Vagina (tissue), 2 donors: ENCODE measurements around the gene EFHC1. TPM values are rescaled to one million over a fixed set of nuclear protein-coding genes. Genes with fewer than 3 reads are reported as not detected.

Experiments
- DNase-seq, 2 donors: peaks; one replicate each; pipeline ENCODE4 v3.0.0-alpha.2; 2017; ENCODE audit errors: extremely low spot score in 2 of 2
- H3K27ac ChIP-seq: fragments of 200-600 bp; sonication (generic); one replicate; pipeline ENCODE4 v1.5.1; 2019
- H3K27me3 ChIP-seq: fragments of 200-600 bp; sonication (generic); one replicate; pipeline ENCODE4 v1.5.1; 2019
- H3K36me3 ChIP-seq, 2 donors: fragments of 200-600 bp; sonication (generic); one replicate each; pipeline ENCODE4 v1.5.1; 2017 to 2019
- H3K4me1 ChIP-seq: fragments of 200-600 bp; sonication (generic); one replicate; pipeline ENCODE4 v1.5.1; 2019
- H3K4me3 ChIP-seq, 2 donors: fragments of 200-600 bp; sonication (generic); 1 replicate in 1 of 2; 2 replicates in 1 of 2; pipeline ENCODE4 v1.5.1; 2016 to 2019
- H3K9me3 ChIP-seq: fragments of 200-600 bp; sonication (generic); one replicate; pipeline ENCODE4 v1.5.1; 2019
- POLR2A ChIP-seq, 2 donors: fragments of 450-650 bp; IDR thresholded peaks; one replicate each; pipeline ENCODE4 v1.6.1; 2017; ENCODE audit warnings: antibody characterized with exemption in 2 of 2, mild to moderate bottlenecking in 2 of 2, moderate library complexity in 2 of 2
- POLR2AphosphoS5 ChIP-seq, 2 donors: sonication (generic); formaldehyde crosslinking; IDR thresholded peaks; one replicate each; pipeline ENCODE4 v1.9.0; 2017; ENCODE audit warnings: antibody characterized with exemption in 2 of 2, mild to moderate bottlenecking in 2 of 2, low read depth in 1 of 2; ENCODE audit not compliant: insufficient read depth in 1 of 2
- intact Hi-C: fragments of 100-400 bp; cut with DNase I; formaldehyde crosslinking; loops from one replicate; pipeline ENCODE4 v1.15.1; 2023
- total RNA-seq: library from RNA; depleted of rRNA; stranded (reverse); fragments of >200 nt; gene quantifications from one replicate; pipeline ENCODE4 v1.2.3, GENCODE V29; 2016
- TF ChIP-seq, protein P1 (sequence below), 3 experiments: fragments of 450-650 bp in 2 of 3; fragments of 200-600 bp in 1 of 3; sonication (generic) in 1 of 3; IDR thresholded peaks; one replicate each; pipeline ENCODE4 v1.5.1; 2017 to 2019; ENCODE audit warnings: antibody characterized with exemption in 3 of 3, mild to moderate bottlenecking in 2 of 3, moderate library complexity in 2 of 3

The EFHC1 gene
- total RNA-seq, 1 donor from 2014 or later: 27.0 TPM

DNA sequence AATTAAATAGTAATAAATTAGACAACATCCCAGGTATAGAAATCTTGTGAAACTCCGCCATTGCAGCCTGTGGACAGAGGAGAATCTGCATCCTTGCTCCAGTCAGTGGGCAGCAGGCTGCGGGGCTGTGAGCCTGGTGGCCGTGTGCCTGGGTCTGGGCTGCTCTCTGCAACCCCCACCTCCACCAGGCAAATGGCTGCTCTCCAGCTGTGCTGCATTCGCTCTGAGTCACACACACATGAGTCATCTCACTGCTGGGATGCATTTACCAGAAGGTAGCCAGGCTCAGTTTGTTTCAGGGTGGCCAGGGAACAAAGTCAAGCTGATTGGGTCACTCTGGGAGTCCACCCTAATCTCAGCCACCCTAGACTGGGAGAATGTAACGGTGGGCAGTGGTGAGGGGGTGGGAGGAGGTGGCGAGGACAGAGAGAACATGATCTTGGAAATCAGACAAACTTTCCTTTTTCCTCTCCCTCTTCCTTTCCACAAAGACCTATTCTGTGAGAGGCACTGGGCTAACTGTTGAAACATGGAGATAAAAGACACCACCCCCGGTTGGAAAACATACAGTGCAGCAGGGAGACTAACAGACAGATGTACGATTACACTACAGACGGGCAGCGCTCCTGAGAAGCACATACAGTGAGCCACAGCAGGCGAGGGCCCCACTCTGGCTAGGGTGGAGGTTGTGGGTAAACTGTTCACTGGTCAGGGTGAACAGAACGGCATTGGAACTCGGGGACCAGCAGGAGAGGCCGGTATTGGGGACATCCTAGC, 97.5 kb downstream of the EFHC1 start:
- intact Hi-C loops: no loop called here
- Histone ChIP-seq H3K27me3 (no peaks in the 10 kb centered on the region), H3K36me3 (no peaks in the 10 kb centered on the region), H3K4me1 (peaks cover 78% of the 10 kb centered on the region), H3K9me3 (no peaks in the 10 kb centered on the region), H3K4me3 (peak overlapping the region in 1 of 2 donors; percentile 4), H3K27ac (peak overlapping the region; percentile 91)
- TF ChIP-seq, protein P1, sequence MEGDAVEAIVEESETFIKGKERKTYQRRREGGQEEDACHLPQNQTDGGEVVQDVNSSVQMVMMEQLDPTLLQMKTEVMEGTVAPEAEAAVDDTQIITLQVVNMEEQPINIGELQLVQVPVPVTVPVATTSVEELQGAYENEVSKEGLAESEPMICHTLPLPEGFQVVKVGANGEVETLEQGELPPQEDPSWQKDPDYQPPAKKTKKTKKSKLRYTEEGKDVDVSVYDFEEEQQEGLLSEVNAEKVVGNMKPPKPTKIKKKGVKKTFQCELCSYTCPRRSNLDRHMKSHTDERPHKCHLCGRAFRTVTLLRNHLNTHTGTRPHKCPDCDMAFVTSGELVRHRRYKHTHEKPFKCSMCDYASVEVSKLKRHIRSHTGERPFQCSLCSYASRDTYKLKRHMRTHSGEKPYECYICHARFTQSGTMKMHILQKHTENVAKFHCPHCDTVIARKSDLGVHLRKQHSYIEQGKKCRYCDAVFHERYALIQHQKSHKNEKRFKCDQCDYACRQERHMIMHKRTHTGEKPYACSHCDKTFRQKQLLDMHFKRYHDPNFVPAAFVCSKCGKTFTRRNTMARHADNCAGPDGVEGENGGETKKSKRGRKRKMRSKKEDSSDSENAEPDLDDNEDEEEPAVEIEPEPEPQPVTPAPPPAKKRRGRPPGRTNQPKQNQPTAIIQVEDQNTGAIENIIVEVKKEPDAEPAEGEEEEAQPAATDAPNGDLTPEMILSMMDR (IDR thresholded peaks at IDR 0.05): no peak
- TF ChIP-seq POLR2A (IDR thresholded peaks at IDR 0.05): peak in 1 of 2 donors; percentile 44
- peak; percentile 82 to 84 for TF ChIP-seq POLR2AphosphoS5 (IDR thresholded peaks at IDR 0.05; ENCODE audit: insufficient read depth in 1 of 2, low read depth in 1 of 2)
- peak in 1 of 2 donors; percentile 95 for DNase-seq

DNA sequence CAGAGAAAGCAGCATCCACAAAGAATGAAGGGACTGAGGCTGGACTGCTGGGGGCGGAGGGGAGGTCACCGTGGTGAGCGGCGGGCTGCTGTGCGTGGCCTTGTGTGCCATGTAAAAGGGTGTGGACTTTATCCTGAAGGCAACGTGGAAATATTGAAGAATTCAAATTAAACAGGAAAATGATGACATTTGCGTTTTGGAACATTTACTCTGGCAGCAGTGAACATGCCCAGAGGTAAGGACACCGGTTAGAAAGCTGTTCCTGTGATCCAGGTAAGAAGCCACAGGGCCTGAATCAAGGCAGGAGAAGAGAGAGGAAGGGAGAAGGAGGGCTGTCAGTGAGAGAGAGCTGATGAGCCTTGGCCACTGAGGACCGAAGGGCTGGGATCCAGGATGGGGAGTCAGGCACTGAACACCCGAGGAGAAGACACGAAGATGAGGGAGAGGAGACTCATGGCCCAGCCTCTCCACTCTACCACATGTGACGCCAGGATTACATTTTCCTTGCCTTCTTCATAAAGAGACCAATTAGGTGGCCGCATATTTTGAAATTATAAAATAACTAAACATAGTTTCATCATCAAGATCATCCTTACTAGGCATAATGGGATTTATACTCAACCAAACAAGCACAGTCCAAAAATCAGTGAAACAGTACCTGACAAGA, 98.3 kb downstream of the EFHC1 start:
- Histone ChIP-seq H3K27me3 (no peaks in the 10 kb centered on the region), H3K36me3 (no peaks in the 10 kb centered on the region), H3K27ac (peak overlapping the region; percentile 91), H3K4me1 (peaks cover 70% of the 10 kb centered on the region), H3K9me3 (no peaks in the 10 kb centered on the region), H3K4me3 (peak overlapping the region in 1 of 2 donors; percentile 4)
- no peak for TF ChIP-seq POLR2A (IDR thresholded peaks at IDR 0.05)
- TF ChIP-seq, protein P1 (IDR thresholded peaks at IDR 0.05): no peak
- no peak for TF ChIP-seq POLR2AphosphoS5 (IDR thresholded peaks at IDR 0.05; ENCODE audit: insufficient read depth in 1 of 2, low read depth in 1 of 2)
- no peak for DNase-seq
- intact Hi-C loops: no loop called here

DNA sequence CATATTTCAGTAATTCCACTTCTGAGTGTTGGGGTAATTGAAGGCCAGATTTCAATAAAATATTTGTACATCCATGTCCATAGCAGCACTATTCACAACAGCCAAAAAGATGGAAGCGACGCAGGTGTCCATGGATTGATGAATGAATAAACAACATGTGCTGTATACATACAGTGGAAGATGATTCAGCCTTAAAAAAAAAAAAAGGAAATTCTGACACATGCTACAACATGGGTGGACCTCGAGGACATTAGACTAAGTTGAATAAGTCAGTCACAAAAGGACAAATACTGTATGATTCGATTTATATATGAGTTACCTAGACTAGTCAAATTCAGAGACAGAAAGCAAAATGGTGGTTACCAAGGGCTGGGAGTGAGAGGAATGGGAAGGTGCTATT, 99.5 kb downstream of the EFHC1 start:
- intact Hi-C loops: no loop called here

DNA sequence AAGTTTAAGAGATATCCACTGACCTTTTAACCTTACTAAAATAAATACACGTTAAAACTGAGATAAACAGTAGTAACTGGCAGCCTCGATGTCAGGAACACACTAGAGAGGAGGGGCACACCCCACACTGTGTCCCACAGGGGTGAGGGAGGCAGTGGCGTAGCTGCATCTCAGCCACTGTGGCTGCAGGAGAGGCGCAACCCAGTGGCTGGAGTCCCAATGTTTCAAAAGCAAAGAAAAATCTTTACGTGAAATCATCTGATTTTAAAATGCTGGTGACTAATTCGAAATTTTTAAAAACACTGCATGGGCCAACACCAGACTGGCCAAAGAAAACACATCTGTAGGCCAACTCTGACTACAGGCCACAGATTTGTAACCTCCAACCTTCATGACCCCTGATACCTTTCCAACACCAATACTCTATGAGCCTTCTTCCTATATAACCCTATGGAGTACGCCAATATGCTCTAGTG, 102.0 kb downstream of the EFHC1 start:
- Histone ChIP-seq H3K27me3 (no peaks in the 10 kb centered on the region), H3K9me3 (no peaks in the 10 kb centered on the region), H3K4me3 (no peak overlapping the region), H3K36me3 (no peaks in the 10 kb centered on the region), H3K27ac (peak overlapping the region; percentile 37), H3K4me1 (peaks cover 35% of the 10 kb centered on the region)
- intact Hi-C loops: no loop called here
- TF ChIP-seq, protein P1 (IDR thresholded peaks at IDR 0.05): no peak
- TF ChIP-seq POLR2AphosphoS5 (IDR thresholded peaks at IDR 0.05; ENCODE audit: insufficient read depth in 1 of 2, low read depth in 1 of 2): peak in 1 of 2 donors; percentile 50
- peak in 1 of 2 donors; percentile 86 for DNase-seq

More for the DNA sequence above, 99.5 kb downstream of the EFHC1 start:
- H3K9me3 ChIP-seq: no peaks in the 10 kb centered on the region
- no peak for DNase-seq
- H3K27ac ChIP-seq: no peak overlapping the region
- TF ChIP-seq, protein P1 (IDR thresholded peaks at IDR 0.05): no peak
- no peak for TF ChIP-seq POLR2A (IDR thresholded peaks at IDR 0.05)
- no peak for TF ChIP-seq POLR2AphosphoS5 (IDR thresholded peaks at IDR 0.05; ENCODE audit: insufficient read depth in 1 of 2, low read depth in 1 of 2)
- no peaks in the 10 kb centered on the region for H3K27me3 ChIP-seq
- H3K4me1 ChIP-seq: peaks cover 60% of the 10 kb centered on the region
- no peak overlapping the region for H3K4me3 ChIP-seq
- H3K36me3 ChIP-seq: no peaks in the 10 kb centered on the region
